Activated CD8-positive, alpha-beta T cell treated with anti-CD3 and anti-CD28 coated beads, Interleukin-2, amount 10 ng/mL, durations not matched to agents 7 days and 5 days (primary cell): ENCODE data around the gene AURKA. TPM values are rescaled to one million over a fixed set of nuclear protein-coding genes. Genes with fewer than 3 reads are reported as not detected.

Source experiments
- total RNA-seq, 2 experiments: library from RNA; stranded (reverse); gene quantifications; one replicate each; pipeline ENCODE4 v1.2.3, GENCODE V29; 2021

Gene AURKA
- total RNA-seq, 2 experiments from 2014 or later: 92.7 to 94.2 TPM

Other genes with a start within 250 kb of the AURKA start
- gene MC3R, start 143.5 kb downstream of the AURKA start, total RNA-seq: not detected
- gene FAM210B, start 33.2 kb downstream of the AURKA start, total RNA-seq: 1 to 10 TPM; 5.2 to 5.4 TPM
- 10 to 100 TPM; 60.5 to 66.3 TPM for gene CSTF1, start 430 bp upstream of the AURKA start, total RNA-seq
- gene CASS4, start 20.0 kb upstream of the AURKA start, total RNA-seq: 10 to 100 TPM; 17.8 to 18.8 TPM
- gene RTF2, start 76.4 kb upstream of the AURKA start, total RNA-seq: 100 to 1,000 TPM; 118 to 125 TPM
- gene FAM209A, start 132.5 kb upstream of the AURKA start, total RNA-seq: 1 to 10 TPM; 1.6 to 2.1 TPM
- gene FAM209B, start 141.0 kb upstream of the AURKA start, total RNA-seq: 1 to 10 TPM in 1 of 2 experiments, under 1 TPM in 1; 0.45 to 1.1 TPM
- gene TFAP2C, start 237.1 kb upstream of the AURKA start, total RNA-seq: not detected